Stomach (tissue), 9 donors: ENCODE measurements around the gene CD81. TPM values are rescaled to one million over a fixed set of nuclear protein-coding genes. Genes with fewer than 3 reads are reported as not detected.
"Not testable (repeated sequence)": the region's sequence is repeated elsewhere in the genome, so short reads cannot be mapped to it uniquely, and the experiment has no call there.

Source experiments
- DNase-seq, 2 donors: peaks; one replicate each; pipeline versions ENCODE4 v3.0.0 to v3.0.0-alpha.2; 2013 to 2019
- H3K27ac ChIP-seq, 5 donors: fragments of 200-600 bp in 4 of 5; sonication (generic) in 4 of 5; one replicate each; pipeline ENCODE4 v1.5.1; 2013 to 2019; ENCODE audit warnings: mild to moderate bottlenecking in 1 of 5, moderate library complexity in 1 of 5
- H3K27me3 ChIP-seq, 3 donors: fragments of 200-600 bp; sonication (generic); one replicate each; pipeline ENCODE4 v1.5.1; 2017 to 2019; ENCODE audit warnings: mixed run types in 1 of 3
- H3K36me3 ChIP-seq, 4 donors: fragments of 200-600 bp; sonication (generic); 1 replicate in 3 of 4; 2 replicates in 1 of 4; pipeline ENCODE4 v1.5.1; 2016 to 2019
- H3K4me1 ChIP-seq, 4 donors: fragments of 200-600 bp; sonication (generic); one replicate each; pipeline ENCODE4 v1.5.1; 2016 to 2019
- H3K4me3 ChIP-seq, 4 donors: fragments of 200-600 bp; sonication (generic) in 3 of 4; one replicate each; pipeline ENCODE4 v1.5.1; 2016 to 2019; ENCODE audit warnings: mild to moderate bottlenecking in 1 of 4
- H3K9me3 ChIP-seq, 4 donors: fragments of 200-600 bp; sonication (generic); one replicate each; pipeline ENCODE4 v1.5.1; 2016 to 2019
- CTCF ChIP-seq, 7 experiments: fragments of 450-650 bp in 4 of 7; fragments of 200-600 bp in 3 of 7; sonication (generic) in 3 of 7; IDR thresholded peaks; one replicate each; pipeline ENCODE4 v1.5.1; 2016 to 2019; ENCODE audit warnings: antibody characterized with exemption in 7 of 7, control low read depth in 2 of 7, mild to moderate bottlenecking in 1 of 7
- EP300 ChIP-seq: sonication (generic); formaldehyde crosslinking; IDR thresholded peaks from one replicate; pipeline ENCODE4 v1.6.1; 2017; ENCODE audit warnings: antibody characterized with exemption
- POLR2A ChIP-seq, 4 donors: fragments of 450-650 bp; IDR thresholded peaks; one replicate each; pipeline ENCODE4 v1.6.1; 2016; ENCODE audit warnings: antibody characterized with exemption in 4 of 4, control low read depth in 2 of 4, mild to moderate bottlenecking in 1 of 4, moderate library complexity in 1 of 4
- POLR2AphosphoS5 ChIP-seq, 3 donors: sonication (generic); formaldehyde crosslinking; IDR thresholded peaks; one replicate each; pipeline ENCODE4 v1.6.1; 2016; ENCODE audit warnings: antibody characterized with exemption in 3 of 3
- WGBS, 5 donors: extraction: QIAGEN DNeasy Blood & Tissue Kit in 3 of 5; methylation state at CpG; one replicate each; pipeline versions ENCODE4 v1.1.5 to v1.1.7; 2013 to 2018; 5-methylcytosine and 5-hydroxymethylcytosine counted together
- intact Hi-C: fragments of 100-400 bp; cut with DNase I; formaldehyde crosslinking; loops from one replicate; pipeline ENCODE4 v1.15.1; 2023; ENCODE audit warnings: low total_unique reads
- polyA plus RNA-seq, 3 donors: library from polyadenylated mRNA; stranded (reverse); fragments of 200-250 nt; gene quantifications; one replicate each; pipeline ENCODE4 v1.2.3, GENCODE V29; 2013
- total RNA-seq, 5 donors: library from RNA; depleted of rRNA; stranded (reverse); fragments of >200 nt; gene quantifications; one replicate each; pipeline versions ENCODE4 v1.1.0 to v1.2.3, GENCODE V29; 2014 to 2016
- donor health status: healthy with polysubstance abuse.
- donor health status: Bipolar disorder and iron deficiency.
- donor health status: healthy.

CD81 gene
- total and polyA plus RNA-seq, 8 donors: 95.0 to 327 (median 223) TPM

- intact Hi-C loops: no loop called here
- no peaks in the 10 kb centered on the region for H3K9me3 ChIP-seq
- no peak for TF ChIP-seq POLR2AphosphoS5 (IDR thresholded peaks at IDR 0.05)
- TF ChIP-seq POLR2A (IDR thresholded peaks at IDR 0.05): no peak
- no peak for TF ChIP-seq CTCF (IDR thresholded peaks at IDR 0.05)
- no peak for TF ChIP-seq EP300
- no peaks in the 10 kb centered on the region for H3K27me3 ChIP-seq
- H3K36me3 ChIP-seq: no peaks in the 10 kb centered on the region
- H3K27ac ChIP-seq: no peak overlapping the region
- 77 to 92% (median 87%) methylated on average over 13 to 15 of the region's 15 CpGs for WGBS, 5 donors
- no peak overlapping the region for H3K4me3 ChIP-seq
- DNase-seq: no peak
- H3K4me1 ChIP-seq: peaks cover 0 to 14% (median 4%) of the 10 kb centered on the region in 4 donors
These were observed 13.3 kb upstream of the CD81 start for GRCh38 chr11:2363577-2364370.

GRCh38 chr11:2364386-2364785, 12.7 kb upstream of the CD81 start:
- H3K27ac ChIP-seq, H3K4me3 ChIP-seq, H3K9me3 ChIP-seq, H3K36me3 ChIP-seq, H3K27me3 ChIP-seq, intact Hi-C loops, DNase-seq: not testable (repeated sequence)
- H3K4me1 ChIP-seq: peaks cover 0 to 14% (median 4%) of the 10 kb centered on the region in 4 donors
- 88 to 95% (median 94%) methylated on average over 12 of the region's 12 CpGs for WGBS, 5 donors

- intact Hi-C loops: no loop called here
- Histone ChIP-seq H3K27me3 (no peaks in the 10 kb centered on the region), H3K36me3 (no peaks in the 10 kb centered on the region), H3K4me1 (peaks cover 0 to 14% (median 4%) of the 10 kb centered on the region in 4 donors), H3K4me3 (no peak overlapping the region), H3K9me3 (no peaks in the 10 kb centered on the region), H3K27ac (no peak overlapping the region)
- WGBS, 5 donors: 78 to 93% (median 88%) methylated on average over 11 to 16 of the region's 16 CpGs
- no peak for DNase-seq
- TF ChIP-seq POLR2A (IDR thresholded peaks at IDR 0.05) (no peak), EP300 (no peak), CTCF (IDR thresholded peaks at IDR 0.05) (no peak), POLR2AphosphoS5 (IDR thresholded peaks at IDR 0.05) (no peak)
These were observed 11.4 kb upstream of the CD81 start for GRCh38 chr11:2365571-2366210.

GRCh38 chr11:2366276-2366675, 10.8 kb upstream of the CD81 start:
- Histone ChIP-seq H3K4me1 (peaks cover 0 to 14% (median 4%) of the 10 kb centered on the region in 4 donors), H3K36me3 (no peaks in the 10 kb centered on the region), H3K9me3 (no peaks in the 10 kb centered on the region), H3K27ac (no peak overlapping the region), H3K4me3 (no peak overlapping the region), H3K27me3 (no peaks in the 10 kb centered on the region)
- intact Hi-C loops: no loop called here
- WGBS, 5 donors: 45 to 59% (median 48%) methylated on average over 9 to 11 of the region's 11 CpGs
- peak in 1 of 2 donors; percentile 60 for DNase-seq
- TF ChIP-seq CTCF (IDR thresholded peaks at IDR 0.05): no peak
- TF ChIP-seq POLR2A (IDR thresholded peaks at IDR 0.05): no peak
- TF ChIP-seq EP300: no peak
- TF ChIP-seq POLR2AphosphoS5 (IDR thresholded peaks at IDR 0.05): no peak

- Histone ChIP-seq H3K9me3 (no peaks in the 10 kb centered on the region), H3K36me3 (no peaks in the 10 kb centered on the region), H3K27me3 (no peaks in the 10 kb centered on the region), H3K4me1 (peaks cover 0 to 14% (median 4%) of the 10 kb centered on the region in 4 donors), H3K4me3 (no peak overlapping the region), H3K27ac (no peak overlapping the region)
- intact Hi-C loops: no loop called here
- WGBS, 5 donors: 75 to 91% (median 87%) methylated on average over 7 of the region's 7 CpGs
- no peak for TF ChIP-seq EP300
- no peak for TF ChIP-seq CTCF (IDR thresholded peaks at IDR 0.05)
- TF ChIP-seq POLR2AphosphoS5 (IDR thresholded peaks at IDR 0.05): no peak
- no peak for TF ChIP-seq POLR2A (IDR thresholded peaks at IDR 0.05)
- no peak for DNase-seq
These were observed 10.4 kb upstream of the CD81 start for GRCh38 chr11:2366733-2367132.
